Activated CD4-positive, alpha-beta T cell treated with anti-CD3 and anti-CD28 coated beads, Interleukin-2, amount 50 U/mL, for 16 hours (primary cell): Measurements from ENCODE around the gene KIAA1755.

ENCODE experiments used
- DNase-seq: peaks from one replicate; pipeline ENCODE4 v3.0.0-alpha.2; 2020

Gene KIAA1755

GRCh38 chr20:38164069-38164468, 96.5 kb downstream of the KIAA1755 start:
- DNase-seq: no peak

GRCh38 chr20:38162878-38163875, 97.4 kb downstream of the KIAA1755 start:
- no peak for DNase-seq

GRCh38 chr20:38162149-38162548, 98.4 kb downstream of the KIAA1755 start:
- DNase-seq: no peak

- DNase-seq: no peak
Measured at GRCh38 chr20:38161412-38161774, 99.1 kb downstream of the KIAA1755 start.
